Activated naive CD8-positive, alpha-beta T cell treated with anti-CD3 and anti-CD28 coated beads for 36 hours (primary cell): ENCODE measurements around the gene SLC10A1. TPM values are rescaled to one million over a fixed set of nuclear protein-coding genes. Genes with fewer than 3 reads are reported as not detected.
A peak's percentile ranks its signal among the peaks of the same experiment; 100 is the strongest.

Experiments used
- DNase-seq: peaks from one replicate; pipeline ENCODE4 v3.0.0; 2021
- H3K27ac Mint-ChIP-seq: one replicate; pipeline ENCODE4 v1.8.0; 2022; ENCODE audit warnings: mild to moderate bottlenecking, moderate library complexity, mixed read lengths
- H3K27me3 Mint-ChIP-seq: one replicate; pipeline ENCODE4 v1.8.0; 2022; ENCODE audit warnings: mild to moderate bottlenecking, mixed read lengths
- H3K36me3 Mint-ChIP-seq: one replicate; pipeline ENCODE4 v1.8.0; 2021; ENCODE audit warnings: mild to moderate bottlenecking, mixed read lengths
- H3K4me1 Mint-ChIP-seq: one replicate; pipeline ENCODE4 v1.8.0; 2021; ENCODE audit warnings: mixed read lengths
- H3K4me3 Mint-ChIP-seq: one replicate; pipeline ENCODE4 v1.8.0; 2022; ENCODE audit warnings: mild to moderate bottlenecking, moderate library complexity, mixed read lengths
- H3K9me3 Mint-ChIP-seq: one replicate; pipeline ENCODE4 v1.8.0; 2022; ENCODE audit warnings: mixed read lengths
- total RNA-seq, 2 experiments: library from RNA; stranded (reverse); gene quantifications; one replicate each; pipeline ENCODE4 v1.2.3, GENCODE V29; 2021

SLC10A1 gene
- not detected for total RNA-seq

GRCh38 chr14:69796797-69797500, at the start of gene SLC10A1:
Gene SLC10A1, minus strand, starts transcription at chr14:69797241. Its CDS starts 86 bp downstream, at chr14:69797155.
- H3K27ac Mint-ChIP-seq, result no peak within 1 kb of the TSS

GRCh38 chr14:69845787-69846186, 48.7 kb upstream of the SLC10A1 start:
- no peak overlapping the region for H3K4me3 Mint-ChIP-seq
- peaks cover 5% of the 10 kb centered on the region for H3K27me3 Mint-ChIP-seq
- no peaks in the 10 kb centered on the region for H3K9me3 Mint-ChIP-seq
- no peak for DNase-seq
- no peak overlapping the region for H3K27ac Mint-ChIP-seq
- H3K4me1 Mint-ChIP-seq, result no peaks in the 10 kb centered on the region
- H3K36me3 Mint-ChIP-seq, result no peaks in the 10 kb centered on the region

More at GRCh38 chr14:69796797-69797500, at the start of gene SLC10A1:
- no peaks in the 10 kb centered on the region for H3K4me1 Mint-ChIP-seq
- no peak within 1 kb of the TSS for H3K4me3 Mint-ChIP-seq
- DNase-seq, result no peak
- H3K36me3 Mint-ChIP-seq, result no peaks in the 10 kb centered on the region
- H3K9me3 Mint-ChIP-seq, result peaks cover 5% of the 10 kb centered on the region
- peaks cover 3% of the 10 kb centered on the region for H3K27me3 Mint-ChIP-seq

DNA sequence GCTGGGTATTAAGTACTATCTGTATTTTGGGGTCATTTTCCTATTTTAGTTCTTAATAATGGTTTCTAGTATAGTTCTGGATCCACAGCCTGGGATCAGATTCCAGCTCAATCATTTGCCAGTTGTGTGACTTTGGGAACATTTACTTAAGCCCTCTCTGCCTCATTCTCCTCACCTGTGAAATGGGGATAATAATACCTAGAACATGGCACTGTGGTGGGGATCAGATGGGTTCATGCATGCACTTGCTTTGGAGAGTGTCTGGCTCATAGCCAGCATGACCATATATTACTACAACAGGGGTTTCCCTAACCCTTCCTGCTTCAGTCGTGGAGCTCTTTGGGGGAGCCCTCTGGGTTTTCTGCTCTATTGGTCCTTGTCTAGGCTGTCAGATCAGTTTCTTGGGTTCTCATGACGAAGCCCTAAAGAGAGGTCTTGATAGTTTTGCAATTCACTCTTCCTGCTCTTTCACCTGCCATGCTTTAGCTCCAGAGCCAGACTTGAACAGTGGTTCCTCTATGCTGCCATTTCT, 48.1 kb upstream of the SLC10A1 start:
- peaks cover 4% of the 10 kb centered on the region for H3K27me3 Mint-ChIP-seq
- no peak for DNase-seq
- H3K4me1 Mint-ChIP-seq, result no peaks in the 10 kb centered on the region
- no peaks in the 10 kb centered on the region for H3K9me3 Mint-ChIP-seq
- H3K4me3 Mint-ChIP-seq, result no peak overlapping the region
- no peaks in the 10 kb centered on the region for H3K36me3 Mint-ChIP-seq
- H3K27ac Mint-ChIP-seq, result no peak overlapping the region

GRCh38 chr14:69844171-69844570, 47.1 kb upstream of the SLC10A1 start:
- no peaks in the 10 kb centered on the region for H3K4me1 Mint-ChIP-seq
- DNase-seq, result no peak
- no peak overlapping the region for H3K4me3 Mint-ChIP-seq
- H3K9me3 Mint-ChIP-seq, result no peaks in the 10 kb centered on the region
- H3K27me3 Mint-ChIP-seq, result peaks cover 4% of the 10 kb centered on the region
- no peaks in the 10 kb centered on the region for H3K36me3 Mint-ChIP-seq
- no peak overlapping the region for H3K27ac Mint-ChIP-seq

DNA sequence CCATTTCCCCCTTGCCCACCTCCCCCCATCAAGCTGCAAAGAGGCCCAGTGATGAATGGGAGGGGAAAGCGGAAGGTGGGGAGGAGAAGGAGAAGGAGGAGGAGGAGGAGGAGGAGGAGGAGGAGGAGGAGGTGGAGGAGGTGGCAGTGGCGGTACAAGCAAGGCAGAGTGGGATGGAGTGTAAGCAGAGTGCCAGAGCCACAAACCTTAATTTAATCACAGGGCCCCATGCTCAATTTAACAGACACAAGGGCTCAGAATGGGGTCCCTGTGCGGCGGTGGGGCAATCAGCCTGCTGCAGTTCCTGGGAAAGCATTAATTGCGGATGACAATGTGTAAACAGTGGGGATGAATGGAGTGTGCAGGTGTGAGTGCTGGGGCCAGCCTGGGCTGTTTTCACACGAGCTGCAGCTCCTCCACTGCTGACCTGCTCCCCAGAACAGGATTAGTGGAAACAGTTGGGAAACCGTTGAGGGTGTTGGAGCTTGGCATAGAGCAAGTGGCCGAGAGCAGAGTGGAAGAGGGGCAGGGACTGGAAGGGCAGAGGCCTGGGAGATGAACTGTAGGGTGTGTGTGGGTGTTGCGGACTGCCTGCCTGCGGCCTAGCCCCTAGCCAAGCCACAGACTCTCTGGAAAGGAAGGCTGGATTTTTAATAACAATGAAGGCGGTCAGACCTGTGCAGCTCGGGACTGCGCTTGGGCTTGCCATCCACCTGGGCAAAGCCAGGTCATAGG, 45.8 kb upstream of the SLC10A1 start:
- Mint-ChIP-seq H3K27ac (no peak overlapping the region), H3K4me3 (no peak overlapping the region), H3K36me3 (no peaks in the 10 kb centered on the region), H3K27me3 (peaks cover 4% of the 10 kb centered on the region), H3K9me3 (no peaks in the 10 kb centered on the region), H3K4me1 (no peaks in the 10 kb centered on the region)
- DNase-seq, result no peak

GRCh38 chr14:69841656-69842055, 44.6 kb upstream of the SLC10A1 start:
- no peak overlapping the region for H3K27ac Mint-ChIP-seq
- H3K27me3 Mint-ChIP-seq, result peaks cover 4% of the 10 kb centered on the region
- DNase-seq, result no peak
- no peaks in the 10 kb centered on the region for H3K9me3 Mint-ChIP-seq
- no peak overlapping the region for H3K4me3 Mint-ChIP-seq
- no peaks in the 10 kb centered on the region for H3K36me3 Mint-ChIP-seq
- no peaks in the 10 kb centered on the region for H3K4me1 Mint-ChIP-seq

GRCh38 chr14:69839661-69840060, 42.6 kb upstream of the SLC10A1 start:
- no peak overlapping the region for H3K27ac Mint-ChIP-seq
- H3K4me3 Mint-ChIP-seq, result no peak overlapping the region
- DNase-seq, result no peak
- H3K4me1 Mint-ChIP-seq, result no peaks in the 10 kb centered on the region
- no peaks in the 10 kb centered on the region for H3K9me3 Mint-ChIP-seq
- H3K36me3 Mint-ChIP-seq, result no peaks in the 10 kb centered on the region
- H3K27me3 Mint-ChIP-seq, result peaks cover 4% of the 10 kb centered on the region

DNA sequence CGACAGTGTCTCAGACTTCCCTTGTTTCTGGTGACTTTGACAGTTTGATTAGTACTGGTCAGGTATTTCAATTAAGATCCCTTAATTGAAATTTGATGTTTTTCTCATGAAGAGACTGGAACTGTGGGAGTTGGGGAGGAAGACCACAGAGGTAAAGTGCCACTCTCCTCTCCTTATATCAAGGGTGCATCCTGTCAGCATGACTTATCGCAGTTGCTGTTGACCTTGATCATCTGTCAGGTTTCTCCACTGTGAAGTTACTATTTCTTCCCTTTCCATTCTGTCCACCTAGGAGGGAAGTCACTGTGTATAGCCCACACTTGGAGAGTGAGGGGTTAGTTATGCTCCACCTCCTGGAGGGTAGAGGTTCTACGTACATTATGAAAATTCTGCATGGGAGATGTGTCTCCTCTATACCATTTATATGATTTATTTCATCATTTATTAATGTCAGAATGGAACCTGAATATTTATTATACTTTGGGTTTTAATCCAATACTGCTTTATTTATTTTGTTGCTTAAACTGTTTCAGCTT, 41.9 kb upstream of the SLC10A1 start:
- H3K27me3 Mint-ChIP-seq, result peaks cover 4% of the 10 kb centered on the region
- no peaks in the 10 kb centered on the region for H3K9me3 Mint-ChIP-seq
- no peak overlapping the region for H3K27ac Mint-ChIP-seq
- no peak for DNase-seq
- H3K36me3 Mint-ChIP-seq, result no peaks in the 10 kb centered on the region
- H3K4me3 Mint-ChIP-seq, result no peak overlapping the region
- H3K4me1 Mint-ChIP-seq, result no peaks in the 10 kb centered on the region

GRCh38 chr14:69828879-69829278, 31.8 kb upstream of the SLC10A1 start:
- DNase-seq, result no peak
- H3K27me3 Mint-ChIP-seq, result no peaks in the 10 kb centered on the region
- H3K36me3 Mint-ChIP-seq, result no peaks in the 10 kb centered on the region
- H3K9me3 Mint-ChIP-seq, result no peaks in the 10 kb centered on the region
- H3K4me3 Mint-ChIP-seq, result no peak overlapping the region
- peaks cover 2% of the 10 kb centered on the region for H3K4me1 Mint-ChIP-seq
- H3K27ac Mint-ChIP-seq, result no peak overlapping the region

- no peak for DNase-seq
- H3K4me3 Mint-ChIP-seq, result no peak overlapping the region
- H3K9me3 Mint-ChIP-seq, result no peaks in the 10 kb centered on the region
- H3K36me3 Mint-ChIP-seq, result no peaks in the 10 kb centered on the region
- H3K27me3 Mint-ChIP-seq, result no peaks in the 10 kb centered on the region
- H3K27ac Mint-ChIP-seq, result no peak overlapping the region
- peaks cover 2% of the 10 kb centered on the region for H3K4me1 Mint-ChIP-seq
Observed at GRCh38 chr14:69828354-69828753, 31.3 kb upstream of the SLC10A1 start.

- Mint-ChIP-seq H3K27me3 (no peaks in the 10 kb centered on the region), H3K9me3 (no peaks in the 10 kb centered on the region), H3K4me1 (peaks cover 2% of the 10 kb centered on the region), H3K36me3 (no peaks in the 10 kb centered on the region), H3K27ac (no peak overlapping the region), H3K4me3 (no peak overlapping the region)
- DNase-seq, result no peak
Observed at GRCh38 chr14:69827560-69827959, 30.5 kb upstream of the SLC10A1 start.

- Mint-ChIP-seq H3K4me1 (peaks cover 2% of the 10 kb centered on the region), H3K9me3 (no peaks in the 10 kb centered on the region), H3K27me3 (peaks cover 3% of the 10 kb centered on the region), H3K27ac (no peak overlapping the region), H3K4me3 (no peak overlapping the region), H3K36me3 (no peaks in the 10 kb centered on the region)
- DNase-seq, result no peak
Observed at GRCh38 chr14:69822456-69822855, 25.4 kb upstream of the SLC10A1 start.

- no peak overlapping the region for H3K27ac Mint-ChIP-seq
- peaks cover 2% of the 10 kb centered on the region for H3K4me1 Mint-ChIP-seq
Observed at GRCh38 chr14:69820991-69821390, 23.9 kb upstream of the SLC10A1 start.

DNA sequence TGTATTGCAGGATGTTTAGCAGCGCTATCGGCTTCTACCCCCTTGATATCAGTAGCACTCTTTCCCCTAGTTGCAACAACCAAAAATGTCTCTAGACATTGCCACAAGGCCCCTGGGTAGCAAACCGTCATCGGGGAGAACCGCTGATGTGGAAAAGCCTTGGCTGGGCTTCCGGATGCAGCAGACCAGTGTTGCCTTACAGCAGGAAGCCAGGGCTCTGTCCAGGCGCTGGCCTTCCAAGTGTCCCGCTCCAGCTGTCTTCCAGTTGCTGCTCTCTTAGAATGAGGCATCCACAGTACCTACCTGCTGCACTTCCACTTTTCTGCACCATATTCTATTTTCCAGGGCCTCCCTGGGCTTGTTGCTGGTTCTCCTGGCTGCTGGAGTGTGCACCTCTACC, 22.6 kb upstream of the SLC10A1 start:
- DNase-seq, result no peak
- H3K27me3 Mint-ChIP-seq, result peaks cover 3% of the 10 kb centered on the region

More at GRCh38 chr14:69820991-69821390, 23.9 kb upstream of the SLC10A1 start:
- Mint-ChIP-seq H3K4me3 (no peak overlapping the region), H3K36me3 (no peaks in the 10 kb centered on the region), H3K27me3 (peaks cover 3% of the 10 kb centered on the region), H3K9me3 (no peaks in the 10 kb centered on the region)
- no peak for DNase-seq

DNA sequence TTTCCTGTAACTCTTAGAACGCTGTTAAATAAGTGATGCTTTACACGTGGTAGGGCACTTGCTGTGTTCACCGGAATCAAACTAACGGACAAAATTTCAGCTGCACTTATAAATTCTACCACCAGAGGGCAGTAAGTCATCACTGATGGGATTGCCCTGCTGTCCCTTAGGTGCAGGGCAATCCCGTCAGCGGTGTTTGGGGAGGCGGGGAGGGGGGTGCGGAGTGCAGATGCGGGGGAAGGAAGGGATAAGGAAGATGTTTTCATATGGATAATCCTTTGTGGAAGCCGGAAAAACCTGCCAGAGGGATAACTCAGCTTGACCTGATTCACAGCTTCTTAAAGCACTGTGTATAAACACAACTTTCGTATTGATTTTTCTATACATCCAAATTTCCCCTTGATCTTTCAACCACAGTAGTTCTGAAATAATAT, 21.7 kb upstream of the SLC10A1 start:
- no peaks in the 10 kb centered on the region for H3K9me3 Mint-ChIP-seq
- H3K27ac Mint-ChIP-seq, result no peak overlapping the region
- H3K36me3 Mint-ChIP-seq, result no peaks in the 10 kb centered on the region
- DNase-seq, result peak; percentile 48
- H3K27me3 Mint-ChIP-seq, result peaks cover 3% of the 10 kb centered on the region
- no peak overlapping the region for H3K4me3 Mint-ChIP-seq
- H3K4me1 Mint-ChIP-seq, result peaks cover 2% of the 10 kb centered on the region

More for the DNA sequence above, 22.6 kb upstream of the SLC10A1 start:
- no peak overlapping the region for H3K4me3 Mint-ChIP-seq
- peaks cover 2% of the 10 kb centered on the region for H3K4me1 Mint-ChIP-seq
- H3K36me3 Mint-ChIP-seq, result no peaks in the 10 kb centered on the region
- H3K9me3 Mint-ChIP-seq, result no peaks in the 10 kb centered on the region
- no peak overlapping the region for H3K27ac Mint-ChIP-seq
